Keratinocyte (primary cell): Measurements from ENCODE around the gene ALG13. TPM values are rescaled to one million over a fixed set of nuclear protein-coding genes. Genes with fewer than 3 reads are reported as not detected.

ENCODE experiments used
- DNase-seq: peaks from one replicate; pipeline ENCODE4 v3.0.0-alpha.2; 2011; ENCODE audit warnings: low read depth, missing footprints, low spot score
- FAIRE-seq: peaks from 2 replicates; lab custom pipeline; 2011; peaks lifted over from hg19 to GRCh38; lab: Jason Lieb, UNC
- H2AFZ ChIP-seq: 2 replicates; pipeline ENCODE4 v1.6.0; 2012; ENCODE audit warnings: low read length, control low read depth, inconsistent platforms; ENCODE audit not compliant: control insufficient read depth
- H3K27ac ChIP-seq: 2 replicates; pipeline ENCODE4 v1.5.1; 2011; ENCODE audit warnings: low read length; ENCODE audit not compliant: control insufficient read depth, insufficient read depth
- H3K27me3 ChIP-seq: 3 replicates; pipeline ENCODE4 v1.6.0; 2011; ENCODE audit warnings: low read length; ENCODE audit not compliant: control insufficient read depth, insufficient read depth; ENCODE audit errors: extremely low read depth
- H3K36me3 ChIP-seq, 2 experiments: 2 replicates in 1 of 2; 3 replicates in 1 of 2; pipeline ENCODE4 v1.5.1; 2011; ENCODE audit warnings: low read length in 2 of 2, mild to moderate bottlenecking in 1 of 2; ENCODE audit not compliant: control insufficient read depth in 2 of 2, insufficient read depth in 2 of 2; ENCODE audit errors: extremely low read depth in 1 of 2
- H3K4me1 ChIP-seq: 3 replicates; pipeline ENCODE4 v1.5.1; 2011; ENCODE audit warnings: low read length; ENCODE audit not compliant: control insufficient read depth, insufficient read depth; ENCODE audit errors: extremely low read depth
- H3K4me2 ChIP-seq: 3 replicates; pipeline ENCODE4 v1.6.0; 2011; ENCODE audit warnings: low read depth, low read length; ENCODE audit not compliant: control insufficient read depth, insufficient read depth; ENCODE audit errors: extremely low read depth
- H3K4me3 ChIP-seq, 3 experiments: fragments of 200-600 bp in 1 of 3; sonication (generic) in 1 of 3; 2 replicates in 2 of 3; 3 replicates in 1 of 3; pipeline ENCODE4 v1.5.1; 2011 to 2016; ENCODE audit warnings: low read length in 3 of 3, mild to moderate bottlenecking in 3 of 3, control low read depth in 2 of 3, inconsistent platforms in 1 of 3, low read depth in 1 of 3, mixed read lengths in 1 of 3, mixed run types in 1 of 3, moderate library complexity in 1 of 3; ENCODE audit not compliant: control insufficient read depth in 2 of 3, insufficient read depth in 2 of 3; ENCODE audit errors: extremely low read depth in 1 of 3
- H3K79me2 ChIP-seq: 2 replicates; pipeline ENCODE4 v1.6.0; 2012; ENCODE audit warnings: low read length; ENCODE audit not compliant: control insufficient read depth, insufficient read depth
- H3K9ac ChIP-seq: 3 replicates; pipeline ENCODE4 v1.6.0; 2011; ENCODE audit warnings: low read length; ENCODE audit not compliant: control insufficient read depth, insufficient read depth; ENCODE audit errors: extremely low read depth
- H3K9me1 ChIP-seq: 3 replicates; pipeline ENCODE4 v1.6.0; 2011; ENCODE audit warnings: low read length; ENCODE audit not compliant: control insufficient read depth, insufficient read depth; ENCODE audit errors: extremely low read depth
- H3K9me3 ChIP-seq: 2 replicates; pipeline ENCODE4 v1.5.1; 2012; ENCODE audit warnings: low read depth, low read length; ENCODE audit not compliant: control insufficient read depth
- H4K20me1 ChIP-seq: 3 replicates; pipeline ENCODE4 v1.6.0; 2011; ENCODE audit warnings: low read length; ENCODE audit not compliant: control insufficient read depth, insufficient read depth; ENCODE audit errors: extremely low read depth
- CTCF ChIP-seq, 3 experiments: IDR thresholded peaks in 1 of 3; conservative IDR thresholded peaks in 1 of 3; optimal IDR thresholded peaks in 1 of 3; 2 replicates in 2 of 3; 3 replicates in 1 of 3; pipeline versions ENCODE3 to v1.5.1; 2011; ENCODE audit warnings: low read length in 3 of 3, mild to moderate bottlenecking in 3 of 3, moderate library complexity in 2 of 3, control low read depth in 1 of 3, inconsistent platforms in 1 of 3; ENCODE audit not compliant: insufficient read depth in 2 of 3; ENCODE audit errors: extremely low read depth in 1 of 3
- EZH2 ChIP-seq: IDR thresholded peaks from one replicate; pipeline ENCODE4 v1.6.1; 2012; ENCODE audit warnings: inconsistent platforms, mild to moderate bottlenecking, low read length, moderate library complexity
- dilution Hi-C: fragments of 300-500 bp; cut with MboI; formaldehyde crosslinking; loops from one replicate; pipeline ENCODE4 v1.7.0; 2020; ENCODE audit warnings: low sequenced_read_pairs; ENCODE audit not compliant: extremely low pct_ligation_motif_present
- polyA plus RNA-seq, 5 experiments: library from polyadenylated mRNA; depleted of rRNA in 3 of 5; stranded (reverse) in 3 of 5; stranded (forward) in 1 of 5; unstranded in 1 of 5; fragments of >200 nt; gene quantifications; 1 replicate in 1 of 5; 2 replicates in 3 of 5; 3 replicates in 1 of 5; pipeline versions ENCODE4 v1.2.1 to v1.2.3, GENCODE V29; 2011 to 2012; ENCODE audit warnings: missing spikeins in 2 of 5, low read depth in 1 of 5, low replicate concordance in 1 of 5

Gene ALG13
- polyA plus RNA-seq, 1 donor (not counting 4 experiments of a cell fraction or from before 2014, with no cell fraction given), result 50.8 TPM

DNA sequence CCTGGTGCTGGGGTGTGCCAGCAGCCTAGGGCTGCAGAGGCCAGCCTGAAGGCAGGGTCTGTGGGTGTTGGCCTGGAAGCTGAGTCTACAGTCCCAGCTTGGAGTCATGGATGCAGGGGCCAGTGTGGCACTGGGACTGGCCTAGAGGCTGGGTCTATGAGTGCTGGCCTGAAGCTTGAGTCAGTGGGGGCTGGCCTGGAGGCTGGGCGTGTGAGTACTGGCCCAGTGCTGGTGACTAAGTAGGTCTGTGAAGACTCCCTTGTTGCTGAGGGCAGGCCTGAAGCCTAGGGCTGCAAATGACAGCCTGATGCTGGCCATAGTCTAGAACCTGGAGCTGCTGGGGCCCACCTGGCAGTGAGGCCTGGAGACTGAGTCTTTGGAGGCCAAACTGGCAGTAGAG is 31.3 kb upstream of the ALG13 start:
- Histone ChIP-seq H2AFZ (no peak overlapping the region), H3K4me2 (no peak overlapping the region), H4K20me1 (no peaks in the 10 kb centered on the region), H3K79me2 (no peaks in the 10 kb centered on the region), H3K9me3 (no peaks in the 10 kb centered on the region), H3K9ac (no peak overlapping the region), H3K9me1 (no peaks in the 10 kb centered on the region), H3K27ac (no peak overlapping the region), H3K36me3 (no peaks in the 10 kb centered on the region), H3K27me3 (no peaks in the 10 kb centered on the region), H3K4me3 (no peak overlapping the region), H3K4me1 (no peaks in the 10 kb centered on the region)
- FAIRE-seq (no peak), DNase-seq (no peak)
- dilution Hi-C loops, result no loop called here
- TF ChIP-seq EZH2, result no peak
- no peak for TF ChIP-seq CTCF (optimal IDR thresholded peaks at IDR 0.05 in 1 of 3, IDR thresholded peaks at IDR 0.05 in 1 of 3, conservative IDR thresholded peaks at IDR 0.05 in 1 of 3; ENCODE audit: extremely low read depth in 1 of 3, insufficient read depth in 2 of 3, low read length in 3 of 3)

DNA sequence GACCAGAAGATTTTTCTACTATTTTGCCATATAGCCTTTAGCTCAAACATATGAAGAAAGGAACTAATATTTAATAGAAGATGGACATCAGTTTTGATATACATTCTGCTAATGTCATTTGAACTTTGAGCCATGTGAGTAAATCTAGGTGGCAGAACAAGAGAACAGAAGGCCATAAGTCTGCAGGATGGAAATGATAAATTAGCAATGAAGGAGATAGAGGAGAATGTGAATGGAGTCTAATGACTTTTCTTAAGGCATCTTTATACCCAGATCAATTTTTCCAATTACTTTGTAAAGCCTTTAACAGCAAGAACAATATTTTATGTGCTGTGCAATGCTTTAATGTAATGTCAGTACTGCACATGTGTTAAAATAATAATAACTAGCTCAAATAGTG is 30.1 kb upstream of the ALG13 start:
- Histone ChIP-seq H2AFZ (no peak overlapping the region), H3K36me3 (no peaks in the 10 kb centered on the region), H3K4me1 (no peaks in the 10 kb centered on the region), H3K4me2 (no peak overlapping the region), H3K9ac (no peak overlapping the region), H3K4me3 (no peak overlapping the region), H3K9me1 (no peaks in the 10 kb centered on the region), H3K9me3 (no peaks in the 10 kb centered on the region), H3K27me3 (no peaks in the 10 kb centered on the region), H3K27ac (no peak overlapping the region), H3K79me2 (no peaks in the 10 kb centered on the region), H4K20me1 (no peaks in the 10 kb centered on the region)
- FAIRE-seq, result no peak
- TF ChIP-seq CTCF (optimal IDR thresholded peaks at IDR 0.05 in 1 of 3, IDR thresholded peaks at IDR 0.05 in 1 of 3, conservative IDR thresholded peaks at IDR 0.05 in 1 of 3; ENCODE audit: extremely low read depth in 1 of 3, insufficient read depth in 2 of 3, low read length in 3 of 3), result no peak
- no peak for TF ChIP-seq EZH2
- no peak for DNase-seq
- dilution Hi-C loops, result no loop called here
